Measurements from ENCODE around the gene AMPD2. TPM values are rescaled to one million over a fixed set of nuclear protein-coding genes. Genes with fewer than 3 reads are reported as not detected.
A peak's percentile ranks its signal among the peaks of the same experiment; 100 is the strongest.

The AMPD2 gene
- total and polyA plus RNA-seq, 10 donors = 25.2 to 193 (median 143) TPM

GRCh38 chr1:109584766-109585165, 34.9 kb upstream of the AMPD2 start:
- no peak for TF ChIP-seq POLR2A (IDR thresholded peaks at IDR 0.05)
- TF ChIP-seq CTCF (IDR thresholded peaks at IDR 0.05 in 8 of 11, conservative IDR thresholded peaks at IDR 0.05 in 3 of 11) = no peak
- no peak for TF ChIP-seq POLR2AphosphoS5 (IDR thresholded peaks at IDR 0.05)
- intact Hi-C loops (cut with DNase I; ENCODE audit: low total_unique reads) = no loop called here
- peak overlapping the region in 1 of 8 donors; percentile 9 for H3K27ac ChIP-seq
- peaks cover 5 to 100% (median 82%) of the 10 kb centered on the region in 6 donors for H3K36me3 ChIP-seq
- no peak overlapping the region for H3K4me3 ChIP-seq
- H3K4me1 ChIP-seq = peaks cover 0 to 28% (median 0%) of the 10 kb centered on the region in 6 donors
- 47 to 88% (median 75%) methylated on average over 1 of the region's 1 CpG for WGBS, 5 donors
- no peaks in the 10 kb centered on the region for H3K27me3 ChIP-seq (replicated peaks in 1 of 7)
- H3K9me3 ChIP-seq = no peaks in the 10 kb centered on the region
- DNase-seq = no peak

- Histone ChIP-seq H3K36me3 (peaks cover 5 to 100% (median 78%) of the 10 kb centered on the region in 6 donors), H3K4me1 (peaks cover 0 to 28% (median 0%) of the 10 kb centered on the region in 6 donors), H3K27me3 (replicated peaks in 1 of 7) (no peaks in the 10 kb centered on the region), H3K27ac (peak overlapping the region in 1 of 8 donors; percentile 13), H3K9me3 (no peaks in the 10 kb centered on the region), H3K4me3 (no peak overlapping the region)
- WGBS, 5 donors = 63 to 80% (median 77%) methylated on average over 3 of the region's 3 CpGs
- DNase-seq = no peak
- intact Hi-C loops (cut with DNase I; ENCODE audit: low total_unique reads) = no loop called here
- TF ChIP-seq CTCF (IDR thresholded peaks at IDR 0.05 in 8 of 11, conservative IDR thresholded peaks at IDR 0.05 in 3 of 11) = no peak
- no peak for TF ChIP-seq POLR2A (IDR thresholded peaks at IDR 0.05)
- TF ChIP-seq POLR2AphosphoS5 (IDR thresholded peaks at IDR 0.05) = no peak
Measured at GRCh38 chr1:109586055-109586454, 33.6 kb upstream of the AMPD2 start.

GRCh38 chr1:109589177-109589576, 30.5 kb upstream of the AMPD2 start:
- Histone ChIP-seq H3K4me1 (peaks cover 0 to 26% (median 0%) of the 10 kb centered on the region in 6 donors), H3K4me3 (no peak overlapping the region), H3K27me3 (replicated peaks in 1 of 7) (no peaks in the 10 kb centered on the region), H3K9me3 (no peaks in the 10 kb centered on the region), H3K36me3 (peaks cover 5 to 100% (median 81%) of the 10 kb centered on the region in 6 donors), H3K27ac (peak overlapping the region in 1 of 8 donors; percentile 14)
- intact Hi-C loops (cut with DNase I; ENCODE audit: low total_unique reads) = no loop called here
- no peak for DNase-seq
- WGBS, 5 donors = 62 to 89% (median 74%) methylated on average over 3 of the region's 3 CpGs
- TF ChIP-seq POLR2A (IDR thresholded peaks at IDR 0.05) (no peak), CTCF (IDR thresholded peaks at IDR 0.05 in 8 of 11, conservative IDR thresholded peaks at IDR 0.05 in 3 of 11) (no peak)

- no peak overlapping the region for H3K4me3 ChIP-seq
- intact Hi-C loops (cut with DNase I; ENCODE audit: low total_unique reads) = no loop called here
- no peak for DNase-seq
- no peak for TF ChIP-seq CTCF (IDR thresholded peaks at IDR 0.05 in 8 of 11, conservative IDR thresholded peaks at IDR 0.05 in 3 of 11)
- no peak for TF ChIP-seq POLR2AphosphoS5 (IDR thresholded peaks at IDR 0.05)
- no peak for TF ChIP-seq POLR2A (IDR thresholded peaks at IDR 0.05)
- H3K4me1 ChIP-seq = peaks cover 0 to 22% (median 0%) of the 10 kb centered on the region in 6 donors
- peak overlapping the region in 2 of 8 donors; percentile 14 to 15 for H3K27ac ChIP-seq
- H3K9me3 ChIP-seq = no peaks in the 10 kb centered on the region
- no peaks in the 10 kb centered on the region for H3K27me3 ChIP-seq (replicated peaks in 1 of 7)
- peaks cover 5 to 100% (median 81%) of the 10 kb centered on the region in 6 donors for H3K36me3 ChIP-seq
Measured at GRCh38 chr1:109589679-109590078, 30.0 kb upstream of the AMPD2 start.

All from spleen (tissue), 11 donors.